Neural cell (in vitro differentiated cells): ENCODE data around the gene FUT8.

ENCODE experiments used
- EP300 ChIP-seq: fragments of 450-650 bp; conservative IDR thresholded peaks from 2 replicates; pipeline ENCODE4 v1.6.1; 2014; ENCODE audit warnings: antibody characterized with exemption, mild to moderate bottlenecking, moderate library complexity; ENCODE audit not compliant: poor library complexity, severe bottlenecking
- EZH2 ChIP-seq: fragments of 200-600, 300-800 bp; shearing (Covaris generic), sonication (generic); IDR thresholded peaks from 2 replicates; pipeline ENCODE4 v1.6.1; 2014; ENCODE audit warnings: antibody characterized with exemption, low read length, borderline replicate concordance, mild to moderate bottlenecking; ENCODE audit not compliant: insufficient read depth, poor library complexity, severe bottlenecking
- MXI1 ChIP-seq: fragments of 450-650 bp; conservative IDR thresholded peaks from 2 replicates; pipeline ENCODE4 v1.6.1; 2014; ENCODE audit warnings: antibody characterized with exemption, mild to moderate bottlenecking; ENCODE audit not compliant: poor library complexity, severe bottlenecking
- POLR2AphosphoS5 ChIP-seq: IDR thresholded peaks from 2 replicates; pipeline ENCODE4 v1.6.1; 2012
- RAD21 ChIP-seq: fragments of 450-650 bp; conservative IDR thresholded peaks from 2 replicates; pipeline ENCODE4 v1.6.1; 2014; ENCODE audit warnings: antibody characterized with exemption, mild to moderate bottlenecking, moderate library complexity
- SMC3 ChIP-seq: fragments of 450-650 bp; conservative IDR thresholded peaks from 2 replicates; pipeline ENCODE4 v1.6.1; 2014; ENCODE audit warnings: antibody characterized with exemption, mild to moderate bottlenecking, moderate library complexity; ENCODE audit not compliant: poor library complexity
- TAF1 ChIP-seq: IDR thresholded peaks from 2 replicates; pipeline ENCODE4 v1.6.1; 2012; ENCODE audit warnings: low read depth
- TF ChIP-seq, protein P1 (sequence below): fragments of 450-650 bp; IDR thresholded peaks from 2 replicates; pipeline ENCODE4 v1.5.1; 2014; ENCODE audit warnings: antibody characterized with exemption, mild to moderate bottlenecking, moderate library complexity; ENCODE audit not compliant: poor library complexity, severe bottlenecking
- TF ChIP-seq, protein P2 (sequence below): IDR thresholded peaks from 2 replicates; pipeline ENCODE4 v1.6.1; 2012; ENCODE audit warnings: borderline replicate concordance

DNA sequence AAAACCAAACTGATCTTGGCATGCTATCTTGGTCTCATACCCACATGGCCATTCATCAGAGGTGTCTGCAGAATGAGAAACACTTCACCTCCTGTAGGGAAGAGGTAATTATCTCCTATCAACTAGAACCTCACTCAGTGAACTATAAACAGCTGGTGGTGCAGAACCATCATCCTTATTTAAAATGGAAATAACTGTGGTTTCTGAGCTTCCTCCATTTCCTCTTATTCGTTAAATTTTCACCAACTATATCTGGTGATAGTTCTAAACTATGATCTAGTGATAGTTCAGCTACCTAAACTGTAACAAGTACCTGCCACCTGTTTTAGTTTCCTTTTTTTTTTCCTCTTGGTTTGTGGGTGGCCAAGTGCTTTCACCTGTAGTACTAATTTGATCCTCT is 218.5 kb downstream of the FUT8 start:
- TF ChIP-seq, protein P1, sequence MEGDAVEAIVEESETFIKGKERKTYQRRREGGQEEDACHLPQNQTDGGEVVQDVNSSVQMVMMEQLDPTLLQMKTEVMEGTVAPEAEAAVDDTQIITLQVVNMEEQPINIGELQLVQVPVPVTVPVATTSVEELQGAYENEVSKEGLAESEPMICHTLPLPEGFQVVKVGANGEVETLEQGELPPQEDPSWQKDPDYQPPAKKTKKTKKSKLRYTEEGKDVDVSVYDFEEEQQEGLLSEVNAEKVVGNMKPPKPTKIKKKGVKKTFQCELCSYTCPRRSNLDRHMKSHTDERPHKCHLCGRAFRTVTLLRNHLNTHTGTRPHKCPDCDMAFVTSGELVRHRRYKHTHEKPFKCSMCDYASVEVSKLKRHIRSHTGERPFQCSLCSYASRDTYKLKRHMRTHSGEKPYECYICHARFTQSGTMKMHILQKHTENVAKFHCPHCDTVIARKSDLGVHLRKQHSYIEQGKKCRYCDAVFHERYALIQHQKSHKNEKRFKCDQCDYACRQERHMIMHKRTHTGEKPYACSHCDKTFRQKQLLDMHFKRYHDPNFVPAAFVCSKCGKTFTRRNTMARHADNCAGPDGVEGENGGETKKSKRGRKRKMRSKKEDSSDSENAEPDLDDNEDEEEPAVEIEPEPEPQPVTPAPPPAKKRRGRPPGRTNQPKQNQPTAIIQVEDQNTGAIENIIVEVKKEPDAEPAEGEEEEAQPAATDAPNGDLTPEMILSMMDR: no peak
- TF ChIP-seq, protein P2, sequence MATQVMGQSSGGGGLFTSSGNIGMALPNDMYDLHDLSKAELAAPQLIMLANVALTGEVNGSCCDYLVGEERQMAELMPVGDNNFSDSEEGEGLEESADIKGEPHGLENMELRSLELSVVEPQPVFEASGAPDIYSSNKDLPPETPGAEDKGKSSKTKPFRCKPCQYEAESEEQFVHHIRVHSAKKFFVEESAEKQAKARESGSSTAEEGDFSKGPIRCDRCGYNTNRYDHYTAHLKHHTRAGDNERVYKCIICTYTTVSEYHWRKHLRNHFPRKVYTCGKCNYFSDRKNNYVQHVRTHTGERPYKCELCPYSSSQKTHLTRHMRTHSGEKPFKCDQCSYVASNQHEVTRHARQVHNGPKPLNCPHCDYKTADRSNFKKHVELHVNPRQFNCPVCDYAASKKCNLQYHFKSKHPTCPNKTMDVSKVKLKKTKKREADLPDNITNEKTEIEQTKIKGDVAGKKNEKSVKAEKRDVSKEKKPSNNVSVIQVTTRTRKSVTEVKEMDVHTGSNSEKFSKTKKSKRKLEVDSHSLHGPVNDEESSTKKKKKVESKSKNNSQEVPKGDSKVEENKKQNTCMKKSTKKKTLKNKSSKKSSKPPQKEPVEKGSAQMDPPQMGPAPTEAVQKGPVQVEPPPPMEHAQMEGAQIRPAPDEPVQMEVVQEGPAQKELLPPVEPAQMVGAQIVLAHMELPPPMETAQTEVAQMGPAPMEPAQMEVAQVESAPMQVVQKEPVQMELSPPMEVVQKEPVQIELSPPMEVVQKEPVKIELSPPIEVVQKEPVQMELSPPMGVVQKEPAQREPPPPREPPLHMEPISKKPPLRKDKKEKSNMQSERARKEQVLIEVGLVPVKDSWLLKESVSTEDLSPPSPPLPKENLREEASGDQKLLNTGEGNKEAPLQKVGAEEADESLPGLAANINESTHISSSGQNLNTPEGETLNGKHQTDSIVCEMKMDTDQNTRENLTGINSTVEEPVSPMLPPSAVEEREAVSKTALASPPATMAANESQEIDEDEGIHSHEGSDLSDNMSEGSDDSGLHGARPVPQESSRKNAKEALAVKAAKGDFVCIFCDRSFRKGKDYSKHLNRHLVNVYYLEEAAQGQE: no peak
- TF ChIP-seq EZH2: no peak
- TF ChIP-seq POLR2AphosphoS5: no peak
- no peak for TF ChIP-seq SMC3
- TF ChIP-seq EP300: no peak
- no peak for TF ChIP-seq TAF1
- TF ChIP-seq RAD21: no peak
- TF ChIP-seq MXI1: no peak
